Body of pancreas (tissue), 4 donors: Measurements from ENCODE around the gene TNIP1.

Source experiments
- CTCF ChIP-seq, 7 experiments: fragments of 450-650 bp in 4 of 7; fragments of 200-600 bp in 3 of 7; sonication (generic) in 3 of 7; IDR thresholded peaks; one replicate each; pipeline ENCODE4 v1.5.1; 2016 to 2019; ENCODE audit warnings: antibody characterized with exemption in 7 of 7
- POLR2A ChIP-seq, 3 donors: fragments of 450-650 bp; IDR thresholded peaks; one replicate each; pipeline ENCODE4 v1.6.1; 2016; ENCODE audit warnings: antibody characterized with exemption in 3 of 3, mild to moderate bottlenecking in 2 of 3

GRCh38 chr5:151006704-151007334, 74.0 kb downstream of the TNIP1 start:
- TF ChIP-seq POLR2A (IDR thresholded peaks at IDR 0.05) (no peak), CTCF (IDR thresholded peaks at IDR 0.05) (no peak)
